HL-60 (cell line): ENCODE results near the gene HHAT.

ENCODE experiments used
- CTCF ChIP-seq: IDR thresholded peaks from one replicate; pipeline ENCODE4 v1.5.1; 2011; ENCODE audit warnings: low read length, control low read depth, inconsistent platforms; ENCODE audit not compliant: insufficient read depth
- GABPA ChIP-seq: IDR thresholded peaks from 2 replicates; pipeline ENCODE4 v1.6.1; 2012; ENCODE audit warnings: low read depth
- POLR2AphosphoS5 ChIP-seq: IDR thresholded peaks from 2 replicates; pipeline ENCODE4 v1.6.1; 2012; ENCODE audit warnings: low read depth

GRCh38 chr1:210405316-210405715 is 76.6 kb downstream of the HHAT start:
- no peak for TF ChIP-seq CTCF
- no peak for TF ChIP-seq POLR2AphosphoS5
- no peak for TF ChIP-seq GABPA
